HG03571 (cell line): ENCODE results near the gene CHRNA3.

Experiments used
- ATAC-seq: cut with Tn5 transposase; IDR thresholded peaks from one replicate; pipeline ENCODE4 v1.9.1; 2021; ENCODE audit not compliant: unreplicated experiment

CHRNA3 gene

DNA sequence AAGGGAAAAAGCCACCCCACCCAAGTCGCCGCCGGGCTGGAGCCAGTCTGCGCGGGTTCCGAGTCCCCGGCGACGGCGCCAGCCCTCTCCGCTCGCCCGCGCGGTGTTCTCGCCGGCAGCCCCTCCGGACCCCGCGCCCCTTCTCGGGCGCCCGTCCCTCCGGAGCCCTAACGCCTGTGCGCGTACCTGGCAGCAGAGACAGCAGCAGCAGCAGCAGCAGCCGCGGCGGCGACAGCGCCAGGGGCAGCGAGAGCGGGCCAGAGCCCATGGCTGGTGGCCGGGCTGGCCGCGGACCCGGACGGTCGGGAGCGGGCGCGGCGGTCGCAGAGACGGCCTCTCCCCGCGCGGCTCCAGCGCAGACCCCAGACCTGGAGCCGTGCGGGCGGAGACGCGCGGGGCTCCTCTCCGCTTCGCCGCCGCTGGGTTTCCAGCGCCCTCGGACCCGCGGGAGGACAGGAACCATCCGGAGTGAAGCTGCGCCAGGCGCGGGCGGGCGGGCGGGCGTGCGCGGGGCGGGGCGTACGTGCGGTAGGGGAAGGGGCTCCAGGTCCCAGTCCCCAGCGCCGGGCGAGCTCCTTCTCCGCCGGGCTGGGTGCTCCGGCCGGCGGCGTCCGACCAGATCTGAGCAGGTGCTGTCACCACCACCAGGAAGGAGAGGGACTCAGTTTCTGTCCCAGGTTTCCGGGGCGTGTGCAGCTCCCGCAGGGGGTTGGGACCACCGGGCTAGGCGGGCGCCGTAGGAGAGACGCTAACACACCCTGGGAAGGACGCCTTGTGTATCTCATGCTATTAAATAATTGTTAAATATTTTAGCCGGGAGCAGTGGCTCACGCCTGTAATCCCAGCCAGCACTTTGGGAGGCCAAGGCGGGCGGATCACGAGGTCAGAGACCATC, at the start of gene CHRNA3:
CHRNA3 (minus strand) TSS at position 470 of the 895 bp plus-strand sequence; CDS start at position 268, 202 bp downstream.
- no peak for ATAC-seq

DNA sequence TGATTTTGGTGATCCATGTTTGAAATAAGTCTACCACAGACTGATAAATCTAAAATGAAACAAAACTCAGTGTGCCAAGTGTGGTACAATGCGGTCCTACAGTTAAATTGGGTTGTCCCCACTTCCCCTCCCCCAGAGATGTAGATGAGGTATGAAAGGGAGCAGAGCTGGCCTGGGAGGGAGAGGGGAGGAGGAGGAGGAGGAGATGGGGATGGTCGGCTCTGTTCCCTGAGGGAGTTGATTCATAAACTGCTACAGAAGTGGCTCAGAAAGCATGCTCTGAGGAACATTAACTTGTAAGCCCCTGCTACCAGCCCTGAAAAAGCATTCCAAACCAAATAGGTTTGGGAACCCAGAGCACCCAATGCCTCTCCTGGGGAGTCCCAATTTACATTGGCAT, 48.2 kb upstream of the CHRNA3 start:
- ATAC-seq, result no peak

DNA sequence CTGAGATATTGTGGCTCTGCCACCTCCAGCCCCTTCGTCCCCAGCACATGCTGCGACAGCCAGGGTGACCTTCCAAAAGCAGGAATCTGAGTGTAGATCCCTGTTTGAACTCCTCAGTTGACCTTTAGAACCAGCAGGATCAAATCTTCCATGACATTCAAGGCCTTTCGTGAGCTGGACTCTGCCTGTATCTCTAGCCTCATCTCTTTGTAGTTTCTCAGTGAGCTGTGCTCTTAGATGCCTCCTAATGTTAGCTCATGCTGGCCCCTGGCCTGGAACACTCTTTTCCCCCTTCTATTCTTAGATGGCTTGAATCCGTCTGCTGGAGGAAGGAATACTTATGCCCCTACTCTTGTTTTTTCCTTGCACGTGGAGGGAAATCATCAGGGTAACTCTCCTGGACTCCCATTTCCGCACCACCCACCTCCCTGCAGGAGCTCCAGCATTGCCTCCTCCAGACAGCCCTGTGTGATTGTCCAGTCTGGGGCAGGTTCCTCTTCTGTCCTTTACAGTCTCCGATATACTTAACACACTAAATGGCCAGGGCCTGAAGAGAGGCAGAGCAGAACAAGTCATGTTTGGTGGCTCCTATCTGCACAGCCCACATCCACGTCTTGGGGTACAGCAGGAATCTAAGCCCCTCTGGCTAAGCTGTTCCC, 46.9 kb upstream of the CHRNA3 start:
- ATAC-seq, result no peak

DNA sequence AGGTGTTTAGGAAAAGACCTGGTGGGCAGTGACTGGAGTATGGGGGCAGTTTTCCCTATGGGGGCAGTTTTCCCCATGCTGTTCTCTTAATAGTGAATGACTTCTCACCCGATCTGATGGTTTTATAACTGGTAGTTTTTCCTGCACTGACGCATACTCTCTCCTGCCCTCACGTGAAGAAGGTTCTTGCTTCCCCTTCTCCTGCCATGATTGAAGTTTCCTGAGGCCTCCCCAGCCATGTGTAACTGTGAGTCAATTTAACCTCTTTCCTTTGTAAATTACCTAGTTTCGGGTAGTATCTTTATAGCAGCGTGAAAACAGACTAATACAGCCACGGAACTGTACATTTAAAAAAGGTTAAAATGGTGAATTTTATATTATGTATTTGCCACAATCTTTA, 45.2 kb upstream of the CHRNA3 start:
- no peak for ATAC-seq

DNA sequence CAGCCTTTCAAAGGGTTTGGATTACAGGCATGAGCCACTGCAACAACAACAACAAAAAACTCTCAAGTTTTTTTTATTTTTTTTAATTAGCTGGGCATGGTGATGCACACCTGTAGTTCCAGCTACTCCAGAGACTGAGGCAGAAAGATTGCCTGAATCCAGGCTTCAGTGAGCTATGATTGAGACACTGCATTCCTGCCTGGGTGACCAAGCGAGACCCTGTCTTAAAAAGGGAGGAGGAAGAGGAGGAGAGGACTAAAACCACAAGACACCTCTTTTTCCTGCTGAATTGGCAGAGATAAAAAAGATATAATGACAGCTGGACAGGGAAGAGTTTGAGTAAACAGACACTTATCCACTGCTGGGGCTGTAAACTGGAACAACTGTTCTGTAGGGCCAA, 42.9 kb upstream of the CHRNA3 start:
- ATAC-seq, result no peak

DNA sequence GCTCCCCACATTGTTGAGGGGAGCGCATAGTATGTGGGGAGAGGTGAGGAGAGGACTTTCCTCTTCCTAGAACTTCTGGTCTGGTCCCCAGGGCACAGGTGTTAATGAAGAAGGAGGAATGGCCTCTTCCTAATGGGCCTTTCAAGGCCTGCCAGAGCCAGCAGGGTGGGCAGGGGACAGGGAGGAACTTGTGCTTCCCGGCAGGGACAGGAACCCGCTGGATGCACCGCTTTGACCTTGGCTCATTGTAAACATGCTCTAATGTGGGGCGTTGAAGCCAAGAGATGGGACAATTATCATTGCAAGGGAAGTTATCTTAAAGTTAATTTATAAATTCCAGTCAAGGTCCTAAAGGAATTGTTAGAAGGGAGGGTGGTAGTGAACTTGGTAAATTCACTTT, 41.2 kb upstream of the CHRNA3 start:
- no peak for ATAC-seq

DNA sequence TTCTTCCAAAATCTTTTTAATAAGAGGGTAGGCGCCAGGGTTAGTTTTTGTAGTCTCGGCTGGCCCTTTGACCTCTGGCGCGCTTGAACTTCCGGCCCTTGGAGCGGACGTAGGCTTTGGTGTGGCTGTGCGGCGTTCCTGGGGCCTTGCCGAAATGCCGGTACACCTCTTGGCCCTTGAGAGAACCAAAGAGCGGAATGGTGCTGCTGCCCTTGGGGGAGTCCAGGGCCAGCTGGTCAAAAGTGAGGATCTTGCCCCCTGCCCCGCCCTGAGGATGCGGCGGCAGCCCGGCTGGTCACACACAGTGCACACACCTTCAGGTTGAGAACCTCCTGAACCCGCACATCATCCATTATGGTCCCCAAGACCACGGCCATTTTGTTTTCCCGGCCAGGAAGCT, 40.2 kb upstream of the CHRNA3 start:
- ATAC-seq, result no peak

DNA sequence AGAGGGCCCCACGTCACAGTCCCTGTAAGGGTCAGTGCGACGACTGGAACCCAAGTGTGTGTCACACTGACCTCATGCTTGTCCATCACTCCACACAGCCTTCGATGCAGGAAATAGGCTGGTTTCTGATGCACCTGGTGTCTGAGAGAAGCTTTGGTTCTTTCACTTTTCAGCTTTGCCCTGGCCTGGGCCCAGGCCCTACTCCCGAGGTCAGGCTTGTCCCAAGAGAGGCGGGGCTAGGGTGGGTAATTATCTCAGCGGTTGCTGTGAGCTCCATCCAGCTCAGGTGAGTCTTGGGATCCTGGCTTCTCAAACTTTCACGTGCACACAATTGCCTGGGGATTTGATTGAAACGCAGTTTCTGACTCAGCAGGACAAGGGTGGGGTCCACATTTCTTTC, 39.8 kb upstream of the CHRNA3 start:
- no peak for ATAC-seq

DNA sequence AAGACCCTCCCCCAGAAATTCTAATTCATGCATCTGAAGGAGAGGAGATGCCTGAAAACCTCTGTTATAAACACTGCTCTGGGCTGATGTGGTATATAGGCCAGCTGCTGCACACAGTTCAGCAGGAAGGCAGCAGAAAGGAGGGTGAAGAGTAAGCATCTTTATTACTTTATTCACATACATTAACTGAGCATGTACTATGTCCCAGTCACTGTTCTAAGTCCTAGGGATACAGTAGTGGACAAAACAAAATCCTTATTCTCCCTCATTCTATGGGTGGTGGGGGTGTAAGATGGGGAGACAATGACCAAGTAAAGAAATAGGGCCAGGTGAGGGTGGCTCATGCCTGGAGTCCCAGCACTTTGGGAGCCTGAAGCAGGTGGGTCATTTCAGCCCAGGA, 38.0 kb upstream of the CHRNA3 start:
- no peak for ATAC-seq

DNA sequence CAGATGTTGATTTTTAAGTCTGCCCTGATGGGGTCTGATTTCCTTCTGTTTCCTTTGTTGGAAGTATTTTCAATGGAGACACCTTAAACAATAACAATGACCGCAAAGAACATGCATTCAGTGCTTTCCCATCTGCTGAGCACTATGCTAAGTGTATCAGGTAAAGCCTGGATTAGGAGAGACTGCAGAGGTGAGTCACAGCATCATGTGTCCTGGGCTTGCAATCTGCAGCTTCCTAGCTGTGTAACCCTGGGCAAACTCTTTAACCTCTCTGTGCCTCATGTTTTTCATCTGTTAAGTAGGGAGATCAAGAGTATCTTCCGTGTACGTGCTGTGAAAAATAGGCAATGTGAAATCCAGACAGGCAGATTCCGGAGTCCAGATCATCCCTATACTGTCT, 33.5 kb upstream of the CHRNA3 start:
- no peak for ATAC-seq

DNA sequence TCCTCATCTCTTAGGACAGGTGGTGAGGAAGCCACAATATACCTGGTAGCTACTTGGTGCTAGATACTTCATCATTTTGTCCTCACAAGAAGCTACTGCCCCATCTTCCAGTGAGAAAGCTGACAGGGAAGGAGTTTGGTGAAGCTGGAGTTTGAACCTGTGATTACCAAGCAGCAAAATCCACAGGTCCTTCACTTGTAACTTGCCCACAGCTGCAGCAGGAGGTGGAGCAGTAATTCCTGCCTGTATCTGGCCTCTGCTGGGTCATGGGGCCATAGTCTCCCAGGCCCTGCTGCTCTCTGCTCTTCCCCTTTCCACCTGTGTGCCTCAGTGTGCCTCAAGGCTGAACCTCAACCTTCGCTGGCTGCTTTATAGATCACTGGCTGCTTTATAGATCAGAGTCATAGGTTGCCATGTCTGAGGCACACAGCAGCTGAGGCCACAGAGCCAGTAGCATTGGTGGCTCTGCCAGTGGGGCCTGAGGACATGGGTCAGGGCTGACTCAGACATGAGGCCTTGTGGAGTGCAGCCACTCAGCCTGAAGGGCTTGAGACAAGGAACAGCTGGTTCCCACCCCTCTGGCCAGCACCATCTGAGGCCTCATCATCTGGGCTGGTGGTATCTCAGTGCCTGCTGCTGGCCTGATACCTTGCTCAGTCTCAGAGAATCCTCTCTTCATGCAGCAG, 31.3 kb upstream of the CHRNA3 start:
- no peak for ATAC-seq

DNA sequence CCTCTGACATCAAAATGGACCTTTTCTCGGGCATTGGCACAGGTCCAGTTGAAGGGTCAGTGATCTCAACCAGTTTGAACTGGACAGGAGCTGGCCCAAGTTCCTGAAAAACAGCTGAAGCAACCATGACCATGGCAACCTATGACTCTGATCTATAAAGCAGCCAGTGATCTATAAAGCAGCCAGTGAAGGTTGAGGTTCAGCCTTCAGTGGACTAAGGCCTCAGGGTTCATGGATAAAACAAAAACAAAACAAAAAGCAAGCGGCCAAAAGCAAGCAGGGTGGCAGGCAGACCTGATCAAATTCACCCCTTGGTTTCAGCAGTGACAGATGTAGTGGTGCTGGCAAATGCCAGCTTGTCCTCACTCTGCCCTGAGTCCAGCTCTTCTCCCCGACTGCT, 30.2 kb upstream of the CHRNA3 start:
- ATAC-seq, result no peak

DNA sequence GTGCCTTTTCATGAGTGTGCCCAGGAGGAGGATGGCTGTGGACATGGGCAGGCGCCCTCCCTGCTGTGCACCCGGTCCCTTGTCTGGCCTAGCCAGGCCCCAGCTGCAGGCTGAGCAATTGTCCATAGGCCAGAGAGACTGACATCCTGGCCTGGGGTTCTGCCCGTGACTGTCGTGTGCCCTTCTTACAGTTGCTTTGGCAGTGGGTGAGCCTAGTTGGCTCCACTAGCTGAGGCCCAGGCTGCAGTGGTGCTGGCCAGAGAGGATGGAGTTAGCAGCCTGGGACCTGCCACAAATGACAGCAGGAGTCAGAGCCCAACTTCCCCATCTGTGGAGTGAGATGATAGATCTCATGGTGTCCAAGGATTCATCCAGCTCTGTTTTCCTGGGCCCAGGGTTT, 29.2 kb upstream of the CHRNA3 start:
- no peak for ATAC-seq

DNA sequence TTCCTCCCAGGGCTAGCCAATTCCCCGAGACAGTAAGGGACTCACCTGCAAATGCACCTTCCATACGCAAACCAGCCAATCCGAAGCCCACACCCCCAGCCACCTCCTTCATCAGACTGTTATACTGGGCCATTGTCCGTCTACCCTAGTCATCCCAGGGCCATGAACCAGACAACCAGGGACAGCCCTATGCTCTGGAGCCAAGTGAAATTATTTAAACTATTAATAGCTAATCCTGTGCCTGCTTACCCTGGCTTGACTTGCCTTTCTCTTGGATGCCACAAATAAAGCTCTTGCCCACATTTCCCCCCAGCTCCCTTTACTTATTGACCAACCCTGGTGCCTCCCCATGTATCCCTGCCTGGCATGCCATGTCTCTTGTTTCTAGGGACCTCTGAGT, 24.2 kb upstream of the CHRNA3 start:
- ATAC-seq, result no peak

DNA sequence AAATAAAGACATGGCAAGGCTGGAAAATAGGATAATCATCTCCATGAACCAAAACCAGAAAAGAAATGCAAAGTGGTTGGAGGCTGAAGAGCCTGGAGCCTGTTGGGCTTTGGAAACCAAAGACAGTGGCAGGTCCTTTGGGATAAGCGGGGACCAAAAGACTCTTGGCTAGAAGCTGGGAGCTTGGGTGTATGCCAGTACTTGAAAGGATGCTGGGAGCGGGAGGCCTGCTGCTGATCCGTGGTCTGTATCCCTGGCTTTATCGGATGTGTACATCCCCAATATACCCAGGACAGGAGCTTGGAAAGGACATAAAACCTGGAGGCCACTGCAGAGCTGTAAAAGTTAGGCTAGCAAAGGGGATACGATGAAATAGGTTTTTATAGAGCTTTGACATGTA, 21.5 kb upstream of the CHRNA3 start:
- no peak for ATAC-seq

DNA sequence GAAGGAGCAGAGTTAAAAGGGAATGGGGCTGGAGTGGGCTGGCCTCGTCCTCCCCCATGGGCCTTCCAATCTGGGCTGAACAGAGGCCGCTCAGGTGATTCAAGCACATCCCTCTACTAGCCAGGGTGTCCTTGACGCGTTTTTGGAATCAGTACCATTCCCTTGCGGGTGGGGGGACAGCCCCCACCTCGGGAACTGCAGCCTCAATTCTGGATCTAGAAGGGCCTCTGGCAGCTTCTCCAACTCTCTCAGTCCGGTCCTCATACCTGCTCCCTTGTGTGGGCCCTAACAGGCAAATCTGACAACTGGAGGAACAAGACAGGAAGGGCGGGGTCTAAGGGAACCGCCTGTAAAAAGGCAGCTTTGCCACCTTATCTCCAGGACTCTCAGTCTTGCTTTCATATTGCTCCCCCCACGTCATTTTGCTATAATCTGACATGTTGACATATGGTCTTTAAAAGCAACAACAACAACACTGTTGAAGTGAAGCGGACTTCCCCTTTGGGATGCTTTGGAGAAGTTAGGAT, 21.0 kb upstream of the CHRNA3 start:
- ATAC-seq, result no peak

DNA sequence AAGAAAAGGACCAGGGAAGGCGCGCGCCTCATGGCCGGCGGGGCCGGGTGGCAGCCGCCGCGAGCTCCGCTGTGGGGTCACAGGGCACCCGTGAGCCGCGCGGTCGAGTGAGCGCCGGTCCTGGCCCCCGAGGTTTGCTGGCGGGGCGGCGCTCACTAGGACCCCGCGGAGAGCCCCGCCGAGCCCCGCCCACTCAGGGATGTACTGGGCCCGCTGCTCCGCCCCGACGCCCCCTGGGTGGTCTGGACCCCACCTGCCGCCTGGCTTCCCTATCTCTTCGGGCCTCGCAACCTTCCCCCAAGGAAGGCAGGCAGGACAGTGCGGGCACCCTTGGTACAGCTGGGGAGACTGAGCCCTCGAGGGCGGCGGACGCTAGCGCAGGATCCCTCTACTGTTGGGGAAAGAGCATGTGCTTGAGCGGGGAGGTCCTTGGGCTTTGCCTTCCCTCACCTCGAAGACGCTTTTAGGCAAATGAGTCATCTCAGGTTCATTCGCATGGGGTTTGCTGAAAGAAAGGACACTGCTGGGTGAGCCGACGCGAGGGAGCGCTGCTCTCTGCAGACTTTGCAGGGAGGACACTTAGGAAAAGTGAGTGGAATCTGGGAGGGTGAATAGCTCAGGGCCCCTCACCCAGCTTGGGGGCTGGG, 20.4 kb upstream of the CHRNA3 start, which contains the start of gene CHRNB4:
CHRNB4 (minus strand) TSS at position 109 of the 647 bp plus-strand sequence; CDS start at position 32, 77 bp downstream.
- no peak for ATAC-seq

DNA sequence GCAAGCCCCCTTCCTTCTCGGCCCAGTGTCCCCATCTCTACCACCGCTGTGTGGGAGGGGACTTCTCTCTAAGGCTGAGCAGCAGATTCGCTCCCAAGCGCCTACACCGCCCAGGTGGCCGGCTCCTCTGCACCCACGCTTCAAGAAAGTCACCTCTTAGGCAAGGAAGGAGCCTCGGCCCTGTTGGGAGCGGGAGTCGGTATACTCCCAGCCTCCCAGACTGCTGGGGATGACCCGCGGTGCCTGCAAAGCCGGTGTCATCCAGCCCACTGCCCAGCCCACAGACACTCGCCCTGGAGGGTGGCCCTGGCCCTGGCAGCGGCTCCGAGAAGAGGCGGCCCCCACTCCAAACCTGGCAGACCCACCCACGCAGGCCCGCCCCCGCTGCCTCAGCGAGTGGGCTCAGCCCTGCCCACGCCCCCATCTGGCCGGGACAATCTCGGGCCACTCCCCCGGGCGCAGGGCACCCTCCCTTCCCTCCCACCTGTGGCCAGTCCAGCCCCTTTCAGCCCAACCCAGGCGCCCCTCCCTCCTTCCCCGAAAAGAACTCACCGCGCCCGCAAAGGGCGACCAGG, 19.8 kb upstream of the CHRNA3 start:
- ATAC-seq, result no peak

DNA sequence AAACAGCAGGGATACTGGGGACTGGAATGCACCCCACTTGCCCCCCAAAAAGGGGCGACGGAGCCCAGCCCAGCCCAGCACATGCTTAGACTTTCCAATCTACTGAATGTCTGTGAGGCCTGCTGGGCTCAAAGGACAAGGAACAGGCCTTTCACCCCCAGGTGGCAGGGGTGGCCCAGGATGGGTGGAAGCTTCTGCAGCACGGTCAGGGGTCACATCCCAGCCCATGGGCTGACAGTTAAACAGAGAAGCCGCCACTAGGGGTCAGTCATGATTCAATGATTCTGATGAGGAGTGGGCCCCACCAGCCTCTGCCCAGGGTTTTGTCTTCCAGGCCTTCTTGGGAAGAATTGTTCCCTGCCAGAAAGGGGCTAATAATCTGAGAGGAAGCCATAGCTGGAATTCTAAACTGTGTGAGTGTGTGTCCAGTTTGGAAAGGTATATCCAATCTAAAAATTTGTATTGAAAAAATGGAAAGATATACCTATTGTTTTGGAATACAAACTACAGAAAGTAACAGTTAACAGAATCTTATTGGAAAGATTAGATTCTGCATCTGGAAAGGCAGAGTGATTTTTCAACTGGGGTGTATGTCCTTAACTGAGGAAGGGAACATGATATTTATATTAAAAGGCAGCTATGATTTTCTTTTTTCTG, 18.0 kb upstream of the CHRNA3 start:
- no peak for ATAC-seq

DNA sequence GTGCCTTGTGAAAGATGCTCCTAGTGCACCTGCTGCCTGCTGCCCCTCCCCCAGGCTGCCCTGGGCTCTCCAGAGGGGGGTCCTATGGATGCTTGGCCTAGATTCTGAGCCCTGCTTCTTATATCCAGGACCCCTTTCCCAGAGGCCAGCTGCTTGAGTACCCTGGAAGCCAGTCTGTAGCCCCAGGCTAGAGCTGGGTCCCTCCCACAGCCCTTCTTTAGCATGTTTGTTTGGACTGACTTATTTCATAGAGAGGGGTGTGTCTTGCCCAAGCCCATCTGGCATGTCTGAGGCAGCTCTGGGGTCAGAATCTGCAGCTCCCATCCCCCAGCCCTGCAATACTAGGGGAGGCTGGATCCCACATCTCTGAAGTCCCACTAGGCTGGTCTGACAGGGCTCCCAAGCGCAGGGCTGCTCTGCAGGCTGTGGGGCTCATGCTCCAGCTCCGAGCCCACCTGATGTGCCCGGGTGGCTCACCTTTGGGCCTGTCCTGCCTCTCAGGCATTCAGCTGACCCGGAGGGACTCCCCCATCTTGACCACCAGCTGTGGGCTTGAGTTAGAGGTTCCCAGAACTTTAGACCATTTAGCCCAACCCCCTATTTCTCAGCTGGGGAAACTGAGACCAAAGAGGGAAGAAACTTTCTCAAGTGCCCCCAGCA, 17.1 kb upstream of the CHRNA3 start:
- no peak for ATAC-seq
